H1 (cell line): ENCODE measurements around the gene R3HDM2. TPM values are rescaled to one million over a fixed set of nuclear protein-coding genes. Genes with fewer than 3 reads are reported as not detected.

Source experiments
- CTCF ChIA-PET: fragments of 300-600 bp; sonication (Branson Sonifier 250); formaldehyde crosslinking; loops from one replicate; lab custom pipeline; 2021; ENCODE audit not compliant: partially characterized antibody; lab: Charles Lee
- POLR2A ChIA-PET: fragments of 300-600 bp; sonication (Branson Sonifier 250); formaldehyde crosslinking; loops from one replicate; lab custom pipeline; 2021; ENCODE audit warnings: inconsistent platforms; ENCODE audit not compliant: partially characterized antibody; lab: Charles Lee
- DNase-seq, 2 experiments: peaks; one replicate each; pipeline versions ENCODE4 v3.0.0 to v3.0.0-alpha.2; 2010 to 2022; ENCODE audit warnings: low spot score in 2 of 2, low read depth in 1 of 2, mixed read lengths in 1 of 2
- FAIRE-seq: peaks from 2 replicates; lab custom pipeline; 2011; peaks lifted over from hg19 to GRCh38; lab: Jason Lieb, UNC
- H2AFZ ChIP-seq: 2 replicates; pipeline ENCODE4 v1.8.1; 2012; ENCODE audit warnings: low read length, inconsistent platforms
- H2AK5ac ChIP-seq: 2 replicates; pipeline ENCODE4 v1.6.1; 2013; ENCODE audit warnings: low read depth, low read length
- H2BK120ac ChIP-seq: replicated peaks from 2 replicates; pipeline ENCODE3; 2013; ENCODE audit warnings: low read depth, low read length, inconsistent platforms
- H2BK12ac ChIP-seq: 2 replicates; pipeline ENCODE4 v1.6.1; 2013; ENCODE audit warnings: low read depth, low read length
- H2BK15ac ChIP-seq: 2 replicates; pipeline ENCODE4 v1.6.1; 2013; ENCODE audit warnings: low read length
- H2BK20ac ChIP-seq: 2 replicates; pipeline ENCODE4 v1.6.1; 2013; ENCODE audit warnings: low read length
- H2BK5ac ChIP-seq: 2 replicates; pipeline ENCODE4 v1.6.1; 2013; ENCODE audit warnings: low read depth, low read length
- H3K14ac ChIP-seq: 2 replicates; pipeline ENCODE4 v1.6.1; 2013; ENCODE audit warnings: inconsistent platforms; ENCODE audit not compliant: insufficient read length
- H3K18ac ChIP-seq: 2 replicates; pipeline ENCODE4 v1.6.1; 2013; ENCODE audit warnings: low read length; ENCODE audit errors: extremely low read depth
- H3K23ac ChIP-seq: 2 replicates; pipeline ENCODE4 v1.6.1; 2013; ENCODE audit warnings: inconsistent platforms; ENCODE audit not compliant: insufficient read length
- H3K23me2 ChIP-seq: 2 replicates; pipeline ENCODE4 v1.6.1; 2013; ENCODE audit warnings: low read depth, low read length
- H3K27ac ChIP-seq: 2 replicates; pipeline ENCODE4 v1.6.1; 2011; ENCODE audit warnings: low read depth, low read length, inconsistent platforms
- H3K27me3 ChIP-seq, 4 experiments: replicated peaks in 1 of 4; 1 replicate in 1 of 4; 2 replicates in 3 of 4; pipeline versions ENCODE4 v1.6.1 to v1.8.1; 2011 to 2013; ENCODE audit warnings: low read length in 3 of 4, mild to moderate bottlenecking in 3 of 4, inconsistent platforms in 2 of 4, mixed read lengths in 2 of 4, moderate library complexity in 1 of 4; ENCODE audit not compliant: control insufficient read depth in 3 of 4, insufficient read depth in 3 of 4; ENCODE audit errors: extremely low read depth in 1 of 4
- H3K36me3 ChIP-seq, 4 experiments: 2 replicates each; pipeline versions ENCODE4 v1.6.1 to v1.8.1; 2011 to 2013; ENCODE audit warnings: mild to moderate bottlenecking in 4 of 4, low read length in 3 of 4, moderate library complexity in 2 of 4, control low read depth in 1 of 4, inconsistent platforms in 1 of 4; ENCODE audit not compliant: insufficient read depth in 4 of 4, control insufficient read depth in 2 of 4
- H3K4ac ChIP-seq: replicated peaks from 2 replicates; pipeline ENCODE3; 2013; ENCODE audit warnings: low read length, low read depth, mixed read lengths, inconsistent platforms; ENCODE audit not compliant: insufficient read length
- H3K4me1 ChIP-seq, 4 experiments: replicated peaks in 1 of 4; 1 replicate in 1 of 4; 2 replicates in 3 of 4; pipeline versions ENCODE4 v1.6.1 to v1.8.1; 2011 to 2013; ENCODE audit warnings: low read length in 3 of 4, inconsistent platforms in 2 of 4, mixed read lengths in 1 of 4; ENCODE audit not compliant: insufficient read depth in 4 of 4, control insufficient read depth in 3 of 4
- H3K4me2 ChIP-seq, 2 experiments: 2 replicates each; pipeline versions ENCODE4 v1.6.1 to v1.8.1; 2011 to 2013; ENCODE audit warnings: low read depth in 2 of 2, low read length in 2 of 2, control low read depth in 1 of 2, inconsistent platforms in 1 of 2, mild to moderate bottlenecking in 1 of 2; ENCODE audit not compliant: insufficient read depth in 1 of 2
- H3K4me3 ChIP-seq, 4 experiments: fragments of 200-600, 300-600 bp in 1 of 4; sonication (generic), shearing (Covaris generic), sonication (Bioruptor Twin) in 1 of 4; 2 replicates each; pipeline versions ENCODE4 v1.5.1 to v1.8.1; 2011 to 2016; ENCODE audit warnings: low read length in 4 of 4, low read depth in 3 of 4, control low read depth in 2 of 4, inconsistent platforms in 2 of 4, mild to moderate bottlenecking in 2 of 4, mixed read lengths in 1 of 4, moderate library complexity in 1 of 4; ENCODE audit not compliant: insufficient read depth in 2 of 4; ENCODE audit errors: extremely low read depth in 1 of 4
- H3K56ac ChIP-seq: replicated peaks from 2 replicates; pipeline ENCODE3; 2013; ENCODE audit warnings: low read depth, mild to moderate bottlenecking, mixed read lengths, low read length, inconsistent platforms; ENCODE audit not compliant: insufficient read length
- H3K79me1 ChIP-seq: 2 replicates; pipeline ENCODE4 v1.6.1; 2013; ENCODE audit warnings: low read depth, low read length, control low read depth
- H3K79me2 ChIP-seq, 2 experiments: 2 replicates each; pipeline versions ENCODE4 v1.6.1 to v1.8.1; 2012 to 2013; ENCODE audit warnings: low read length in 2 of 2, mild to moderate bottlenecking in 2 of 2, inconsistent platforms in 1 of 2; ENCODE audit not compliant: insufficient read depth in 2 of 2, control insufficient read depth in 1 of 2
- H3K9ac ChIP-seq, 4 experiments: replicated peaks in 1 of 4; 1 replicate in 1 of 4; 2 replicates in 3 of 4; pipeline versions ENCODE4 v1.6.1 to v1.8.1; 2011 to 2013; ENCODE audit warnings: low read depth in 3 of 4, low read length in 3 of 4, control low read depth in 2 of 4, mild to moderate bottlenecking in 2 of 4, moderate library complexity in 2 of 4, inconsistent platforms in 1 of 4; ENCODE audit errors: extremely low read depth in 1 of 4
- H3K9me3 ChIP-seq, 2 experiments: 2 replicates each; pipeline versions ENCODE4 v1.6.1 to v1.8.1; 2012 to 2013; ENCODE audit warnings: mild to moderate bottlenecking in 2 of 2, moderate library complexity in 2 of 2, control low read depth in 1 of 2, inconsistent platforms in 1 of 2, low read depth in 1 of 2, low read length in 1 of 2, mixed read lengths in 1 of 2; ENCODE audit not compliant: insufficient read depth in 2 of 2
- H4K20me1 ChIP-seq, 2 experiments: replicated peaks in 1 of 2; 2 replicates each; pipeline versions ENCODE3 to v1.8.1; 2011 to 2013; ENCODE audit warnings: inconsistent platforms in 2 of 2, low read length in 2 of 2, mild to moderate bottlenecking in 1 of 2; ENCODE audit not compliant: insufficient read depth in 2 of 2, control insufficient read depth in 1 of 2
- H4K5ac ChIP-seq: 2 replicates; pipeline ENCODE4 v1.6.1; 2013; ENCODE audit warnings: low read length, low read depth, mixed read lengths, inconsistent platforms; ENCODE audit not compliant: insufficient read length
- H4K8ac ChIP-seq: 2 replicates; pipeline ENCODE4 v1.8.0; 2013; ENCODE audit warnings: mild to moderate bottlenecking, moderate library complexity, low read length, inconsistent platforms; ENCODE audit not compliant: insufficient read depth; ENCODE audit errors: extremely low read depth
- H4K91ac ChIP-seq: replicated peaks from 2 replicates; pipeline ENCODE3; 2013; ENCODE audit warnings: low read length, mixed read lengths, inconsistent platforms; ENCODE audit not compliant: insufficient read length
- ATF3 ChIP-seq: IDR thresholded peaks from 2 replicates; pipeline ENCODE4 v1.6.1; 2011; ENCODE audit warnings: low read depth, mild to moderate bottlenecking, low read length; ENCODE audit not compliant: insufficient read depth
- CREB1 ChIP-seq: IDR thresholded peaks from 2 replicates; pipeline ENCODE4 v1.6.1; 2012; ENCODE audit warnings: inconsistent platforms
- EP300 ChIP-seq, 2 experiments: IDR thresholded peaks; 1 replicate in 1 of 2; 2 replicates in 1 of 2; pipeline ENCODE4 v1.6.1; 2011 to 2012; ENCODE audit warnings: low read depth in 2 of 2, low read length in 2 of 2, mild to moderate bottlenecking in 2 of 2, borderline replicate concordance in 1 of 2, inconsistent platforms in 1 of 2, moderate library complexity in 1 of 2
- NANOG ChIP-seq: IDR thresholded peaks from 2 replicates; pipeline ENCODE4 v1.6.1; 2011; ENCODE audit warnings: low read length, low read depth, mild to moderate bottlenecking, inconsistent platforms; ENCODE audit not compliant: insufficient read depth, poor library complexity, severe bottlenecking
- NRF1 ChIP-seq: IDR thresholded peaks from 2 replicates; pipeline ENCODE4 v1.6.1; 2011; ENCODE audit warnings: mild to moderate bottlenecking, low read depth, low read length, improper control_type of control experiment
- SIN3A ChIP-seq, 2 experiments: IDR thresholded peaks in 1 of 2; conservative IDR thresholded peaks in 1 of 2; 2 replicates each; pipeline ENCODE4 v1.6.1; 2011 to 2012; ENCODE audit warnings: low read length in 2 of 2, improper control_type of control experiment in 1 of 2, low read depth in 1 of 2, mild to moderate bottlenecking in 1 of 2
- SP1 ChIP-seq: IDR thresholded peaks from 2 replicates; pipeline ENCODE4 v1.6.1; 2011; ENCODE audit warnings: low read depth, low read length
- SP2 ChIP-seq: IDR thresholded peaks from 2 replicates; pipeline ENCODE4 v1.6.1; 2012; ENCODE audit warnings: mild to moderate bottlenecking, low read length, inconsistent platforms
- SP4 ChIP-seq: IDR thresholded peaks from 2 replicates; pipeline ENCODE4 v1.6.1; 2012; ENCODE audit warnings: low read length, inconsistent platforms
- WGBS, 2 experiments: shearing (Covaris generic) in 1 of 2; methylation state at CpG; one replicate each; pipeline versions ENCODE4 v1.1.6 to v1.1.7; 2013 to 2015; ENCODE audit warnings: low lambda C conversion rate in 2 of 2, mixed read lengths in 2 of 2, inconsistent platforms in 1 of 2, low coverage in 1 of 2, missing lambda C conversion rate in 1 of 2; ENCODE audit not compliant: insufficient replicate concordance in 2 of 2, insufficient coverage in 1 of 2, insufficient read length in 1 of 2; ENCODE audit errors: extremely low coverage in 1 of 2, missing lambda C conversion rate in 1 of 2; 5-methylcytosine and 5-hydroxymethylcytosine counted together
- polyA plus RNA-seq, 7 experiments: library from polyadenylated mRNA; depleted of rRNA in 3 of 7; stranded (reverse) in 5 of 7; unstranded in 2 of 7; fragments of >200 nt in 5 of 7; fragments of 200-250 nt in 2 of 7; gene quantifications; 1 replicate in 5 of 7; 2 replicates in 1 of 7; 4 replicates in 1 of 7; pipeline versions ENCODE4 v1.2.1 to v1.2.3, GENCODE V29; 2011 to 2013; ENCODE audit warnings: missing spikeins in 2 of 7, mixed read lengths in 2 of 7
- total RNA-seq: library from RNA; stranded (reverse); fragmentation: NEBNext Ultra II Directional; extraction: Animal tissue kit (Norgen Biotek cat#: 25700); gene quantifications from 2 replicates; pipeline ENCODE4 v1.2.1, GENCODE V29; 2021

R3HDM2 gene
- total and polyA plus RNA-seq, 2 of the 8 experiments (the other 6 are each of a cell fraction or from before 2014, with no cell fraction given): 25.6 to 27.0 TPM

GRCh38 chr12:57454566-57455373 is 23.9 kb upstream of the R3HDM2 start, which contains the start of gene INHBE:
Gene INHBE (plus strand): TSS chr12:57455307. CDS start chr12:57455537, 230 bp downstream.
- Histone ChIP-seq H3K4me3 (peak within 1 kb of the TSS; percentile 33 to 91 (median 50)), H4K20me1 (no peaks in the 10 kb centered on the region), H3K79me1 (no peaks in the 10 kb centered on the region), H3K9ac (peak within 1 kb of the TSS in 3 of 4 experiments; percentile 56 to 65 (median 62); a peak in 6 of 7 replicates), H3K9me3 (no peaks in the 10 kb centered on the region), H4K5ac (peak within 1 kb of the TSS; percentile 79), H3K27me3 (no peaks in the 10 kb centered on the region), H3K56ac (peak within 1 kb of the TSS; percentile 46), H2BK12ac (peak within 1 kb of the TSS; percentile 97), H3K23ac (no peak within 1 kb of the TSS), H4K91ac (peak within 1 kb of the TSS; percentile 96), H2BK5ac (peak within 1 kb of the TSS; percentile 99), H4K8ac (peak within 1 kb of the TSS; percentile 97; the same call in 1 of the 2 replicates), H3K23me2 (peaks cover 9% of the 10 kb centered on the region), H2AK5ac (peak within 1 kb of the TSS; percentile 93), H3K4me1 (peaks cover 0 to 31% (median 20%) of the 10 kb centered on the region in 4 experiments; a peak in 6 of 7 replicates), H2BK20ac (peak within 1 kb of the TSS; percentile 40), H3K4ac (peak within 1 kb of the TSS; percentile 95), H3K79me2 (peaks cover 0 to 13% of the 10 kb centered on the region in 2 experiments; a peak in 1 of 4 replicates), H2BK15ac (peak within 1 kb of the TSS; percentile 76; the same call in 1 of the 2 replicates), H3K4me2 (peak within 1 kb of the TSS; percentile 95), H3K36me3 (peaks cover 0 to 4% (median 0%) of the 10 kb centered on the region in 4 experiments; a peak in 1 of 8 replicates), H3K27ac (peak within 1 kb of the TSS; percentile 82), H2BK120ac (peak within 1 kb of the TSS; percentile 88), H3K14ac (no peak within 1 kb of the TSS), H3K18ac (peak within 1 kb of the TSS; percentile 100), H2AFZ (no peak within 1 kb of the TSS)
- peak; percentile 84 to 95 for DNase-seq
- FAIRE-seq: no peak
- ChIA-PET CTCF (interaction anchor here (0.5 to 18.5 kb wide), 39 partner anchors 10 to 936 kb away, joined by 3 to 478 read pairs (median 5); partner anchors contain the start of genes ARHGAP9, DDIT3, INHBC and MARS1), POLR2A (interaction anchor here (0.5 to 11.2 kb wide), 39 partner anchors 8 to 325 kb away, joined by 3 to 168 read pairs (median 5); partner anchors contain the start of genes INHBC, MBD6, R3HDM2 and SHMT2)
- 43% methylated on average over 5 of the region's 10 CpGs; no CpG with 5 or more reads in 1 of the 2 experiments for WGBS, 2 experiments
- TF ChIP-seq SIN3A (conservative IDR thresholded peaks at IDR 0.05 in 1 of 2, IDR thresholded peaks at IDR 0.05 in 1 of 2; ENCODE audit: low read depth in 1 of 2, low read length in 2 of 2) (peak in 1 of 2 experiments; percentile 58; a peak in 1 of 4 replicates), NANOG (no peak), CREB1 (peak; percentile 45; the same call in 1 of the 2 replicates), EP300 (IDR thresholded peaks at IDR 0.05; ENCODE audit: borderline replicate concordance in 1 of 2, low read depth in 2 of 2, low read length in 2 of 2) (peak in 1 of 2 experiments; percentile 82; a peak in 1 of 3 replicates), ATF3 (0 out of 2 replicates have a peak, but pooled peaks have one; percentile 34), SP4 (peak; percentile 86), NRF1 (no peak), SP1 (peak; percentile 88), SP2 (peak; percentile 74)
